ENCODE data around the gene OR10W1.

The OR10W1 gene

DNA sequence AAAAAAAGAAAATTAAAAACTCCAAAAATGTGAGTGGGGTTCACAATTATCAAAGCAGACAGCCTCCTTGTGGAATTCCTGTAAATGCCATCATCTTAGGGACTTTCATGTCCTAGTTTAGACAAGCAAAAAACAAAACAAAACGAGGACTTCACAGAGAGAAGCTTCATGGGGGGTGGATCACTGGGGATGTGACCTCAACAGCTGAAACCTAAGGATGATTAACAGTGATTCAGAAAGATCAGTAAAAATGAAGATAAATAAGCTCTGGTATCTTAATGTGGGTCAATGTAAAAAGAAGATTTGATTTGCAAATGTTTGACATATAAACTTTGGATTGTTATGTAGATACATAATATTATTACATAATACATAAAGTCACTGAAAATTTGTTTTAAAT lies 8.1 kb upstream of the OR10W1 start:
- TF ChIP-seq CTCF (conservative IDR thresholded peaks at IDR 0.05; ENCODE audit: low read depth, low read length), result no peak
- no peak for DNase-seq (ENCODE audit: low read depth)
- no peak overlapping the region for H3K4me3 ChIP-seq (ENCODE audit: low read depth, low read length)

DNA sequence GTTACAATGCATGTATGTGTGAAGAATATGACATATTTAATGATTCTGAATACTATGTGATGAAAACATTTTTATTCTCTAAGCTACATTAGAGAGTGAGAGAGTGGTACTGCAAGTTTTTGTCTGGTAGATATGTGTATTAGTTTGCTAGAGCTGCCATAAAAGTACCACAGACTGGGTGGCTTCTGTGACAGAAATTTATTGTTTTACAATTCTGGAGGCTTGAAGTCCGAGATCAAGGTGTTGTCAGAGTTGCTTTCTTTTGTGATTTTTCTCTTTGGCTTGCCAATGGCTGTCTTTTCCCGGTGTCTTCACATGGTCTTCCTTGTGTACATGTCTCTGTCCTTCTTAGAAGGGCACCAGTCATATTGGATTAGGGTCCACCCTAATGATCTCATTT lies 6.9 kb upstream of the OR10W1 start:
- H3K4me3 ChIP-seq (ENCODE audit: low read depth, low read length), result no peak overlapping the region
- DNase-seq (ENCODE audit: low read depth), result no peak
- TF ChIP-seq CTCF (conservative IDR thresholded peaks at IDR 0.05; ENCODE audit: low read depth, low read length), result no peak

GRCh38 chr11:58259983-58260382 lies 8.1 kb downstream of the OR10W1 start:
- no peak for DNase-seq (ENCODE audit: low read depth)
- no peak for TF ChIP-seq CTCF (conservative IDR thresholded peaks at IDR 0.05; ENCODE audit: low read depth, low read length)
- H3K4me3 ChIP-seq (ENCODE audit: low read depth, low read length), result no peak overlapping the region

DNA sequence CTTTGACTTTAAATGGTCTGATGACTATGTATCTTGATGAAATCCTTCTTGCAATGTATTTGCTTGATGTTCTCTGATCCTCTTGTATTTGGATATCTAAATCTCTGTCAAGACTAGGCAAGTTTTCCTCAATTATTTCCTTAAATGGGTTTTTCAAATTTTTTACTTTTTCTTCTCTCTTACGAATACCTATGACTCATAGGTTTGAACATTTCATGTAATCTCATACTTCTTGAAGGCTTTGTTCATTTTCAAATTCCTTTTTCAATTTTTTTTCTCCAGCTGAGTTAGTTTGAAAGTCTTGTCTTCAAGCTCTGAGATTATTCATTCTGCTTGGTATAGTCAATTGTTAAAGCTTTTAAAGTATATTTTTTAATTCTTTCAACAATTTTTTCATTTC lies 13.1 kb downstream of the OR10W1 start:
- peak; percentile 1 for DNase-seq (ENCODE audit: low read depth)
- H3K4me3 ChIP-seq (ENCODE audit: low read depth, low read length), result no peak overlapping the region
- TF ChIP-seq CTCF (conservative IDR thresholded peaks at IDR 0.05; ENCODE audit: low read depth, low read length), result no peak

GRCh38 chr11:58243954-58244353 lies 24.1 kb downstream of the OR10W1 start:
- DNase-seq (ENCODE audit: low read depth), result no peak
- H3K4me3 ChIP-seq (ENCODE audit: low read depth, low read length), result no peak overlapping the region
- no peak for TF ChIP-seq CTCF (conservative IDR thresholded peaks at IDR 0.05; ENCODE audit: low read depth, low read length)

GRCh38 chr11:58227956-58228615 lies 40.0 kb downstream of the OR10W1 start:
- no peak for TF ChIP-seq CTCF (conservative IDR thresholded peaks at IDR 0.05; ENCODE audit: low read depth, low read length)
- no peak for DNase-seq (ENCODE audit: low read depth)
- no peak overlapping the region for H3K4me3 ChIP-seq (ENCODE audit: low read depth, low read length)

GRCh38 chr11:58222721-58223120 lies 45.3 kb downstream of the OR10W1 start:
- no peak for DNase-seq (ENCODE audit: low read depth)
- no peak overlapping the region for H3K4me3 ChIP-seq (ENCODE audit: low read depth, low read length)
- no peak for TF ChIP-seq CTCF (conservative IDR thresholded peaks at IDR 0.05; ENCODE audit: low read depth, low read length)

Measured in choroid plexus epithelial cell (primary cell).